GM20431 (cell line): Measurements from ENCODE around the gene VAV2.
"Not testable (repeated sequence)": the region's sequence is repeated elsewhere in the genome, so short reads cannot be mapped to it uniquely, and the experiment has no call there.

Source experiments
- in situ Hi-C: fragments of 300-500 bp; cut with MseI, MboI; formaldehyde crosslinking; loops from one replicate; pipeline ENCODE4 v1.15.0; 2020; ENCODE audit warnings: low sequenced_read_pairs; ENCODE audit not compliant: unreplicated experiment

The VAV2 gene

GRCh38 chr9:133768859-133769510 lies 223.1 kb downstream of the VAV2 start:
- in situ Hi-C loops = no loop called here

- in situ Hi-C loops = no loop called here
Observed at GRCh38 chr9:133768371-133768858, 223.7 kb downstream of the VAV2 start.

- in situ Hi-C loops = no loop called here
Observed at GRCh38 chr9:133767625-133768024, 224.5 kb downstream of the VAV2 start.

DNA sequence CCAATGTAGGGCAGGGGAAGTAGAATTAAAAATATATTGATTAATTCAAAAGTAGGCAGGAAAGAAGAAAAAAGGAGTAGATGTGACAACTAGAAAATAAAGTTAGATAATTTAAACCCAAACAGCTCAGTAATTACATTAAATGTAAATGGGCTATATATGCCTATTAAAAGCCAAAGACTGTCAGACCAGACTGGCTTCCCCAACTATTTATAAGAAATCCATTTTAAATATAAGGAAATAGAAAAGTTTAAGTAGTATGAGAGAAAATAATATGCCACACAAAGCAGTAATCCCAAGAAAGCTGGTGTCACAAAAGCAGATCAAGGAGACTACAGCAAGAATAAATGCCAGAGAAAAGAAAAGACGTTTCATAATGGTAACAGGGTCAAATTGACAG lies 225.1 kb downstream of the VAV2 start:
- in situ Hi-C loops = no loop called here

DNA sequence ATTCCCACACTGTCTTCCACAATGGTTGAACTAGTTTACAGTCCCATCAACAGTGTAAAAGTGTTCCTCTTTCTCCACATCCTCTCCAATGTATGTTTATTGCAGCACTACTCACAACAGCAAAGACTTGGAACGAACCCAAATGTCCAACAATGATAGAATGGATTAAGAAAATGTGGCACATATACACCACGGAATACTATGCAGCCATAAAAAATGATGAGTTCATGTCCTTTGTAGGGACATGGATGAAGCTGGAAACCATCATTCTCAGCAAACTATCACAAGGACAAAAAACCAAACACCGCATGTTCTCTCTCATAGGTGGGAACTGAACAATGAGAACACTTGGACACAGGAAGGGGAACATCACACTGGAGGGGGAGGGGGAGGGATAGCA lies 225.9 kb downstream of the VAV2 start:
- in situ Hi-C loops = not testable (repeated sequence)

DNA sequence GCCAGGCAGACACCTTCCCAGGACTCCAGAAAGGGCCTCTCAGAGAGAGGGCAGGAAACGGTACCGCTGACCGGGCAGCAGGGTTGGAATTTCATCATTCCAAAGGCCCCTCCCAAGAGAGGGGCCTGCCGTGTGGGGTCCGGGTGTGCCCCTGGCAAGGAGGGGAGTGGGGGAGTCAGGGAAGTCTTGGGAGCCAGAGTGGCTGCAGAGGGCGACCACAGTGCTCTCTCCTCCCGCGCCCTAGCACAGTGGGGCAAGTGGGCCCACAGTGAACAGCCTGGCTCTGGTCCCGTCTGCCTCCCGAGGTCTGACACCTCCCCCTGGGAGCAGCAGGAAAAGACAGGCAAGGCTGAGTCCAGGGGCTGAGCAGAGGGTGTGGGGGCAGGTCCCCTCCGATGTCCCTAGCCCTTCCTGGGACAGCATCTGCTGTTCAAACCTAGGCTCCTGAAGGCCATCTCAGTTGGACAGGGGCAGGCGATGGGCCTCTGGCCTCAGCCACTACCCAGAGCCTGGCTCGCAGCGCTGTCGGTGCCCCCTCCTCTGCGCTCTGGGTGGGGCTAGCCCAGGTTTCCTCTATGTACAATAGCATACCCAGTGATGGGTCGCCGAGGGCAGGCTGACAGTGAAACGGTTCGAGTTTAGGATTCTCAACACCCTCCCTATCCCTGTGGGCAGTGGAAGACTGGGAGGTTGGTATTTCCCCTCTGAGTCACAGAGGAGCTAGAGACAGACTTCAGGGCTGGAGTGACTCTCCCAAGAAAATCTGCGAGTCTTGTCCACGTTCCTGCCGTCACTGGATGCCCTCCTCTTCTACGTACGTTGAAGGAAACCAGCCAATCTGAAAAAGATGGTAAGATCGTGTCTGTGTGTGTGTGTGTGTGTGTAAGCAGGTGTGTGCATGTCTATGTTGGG lies 228.6 kb downstream of the VAV2 start:
- in situ Hi-C loops = no loop called here

DNA sequence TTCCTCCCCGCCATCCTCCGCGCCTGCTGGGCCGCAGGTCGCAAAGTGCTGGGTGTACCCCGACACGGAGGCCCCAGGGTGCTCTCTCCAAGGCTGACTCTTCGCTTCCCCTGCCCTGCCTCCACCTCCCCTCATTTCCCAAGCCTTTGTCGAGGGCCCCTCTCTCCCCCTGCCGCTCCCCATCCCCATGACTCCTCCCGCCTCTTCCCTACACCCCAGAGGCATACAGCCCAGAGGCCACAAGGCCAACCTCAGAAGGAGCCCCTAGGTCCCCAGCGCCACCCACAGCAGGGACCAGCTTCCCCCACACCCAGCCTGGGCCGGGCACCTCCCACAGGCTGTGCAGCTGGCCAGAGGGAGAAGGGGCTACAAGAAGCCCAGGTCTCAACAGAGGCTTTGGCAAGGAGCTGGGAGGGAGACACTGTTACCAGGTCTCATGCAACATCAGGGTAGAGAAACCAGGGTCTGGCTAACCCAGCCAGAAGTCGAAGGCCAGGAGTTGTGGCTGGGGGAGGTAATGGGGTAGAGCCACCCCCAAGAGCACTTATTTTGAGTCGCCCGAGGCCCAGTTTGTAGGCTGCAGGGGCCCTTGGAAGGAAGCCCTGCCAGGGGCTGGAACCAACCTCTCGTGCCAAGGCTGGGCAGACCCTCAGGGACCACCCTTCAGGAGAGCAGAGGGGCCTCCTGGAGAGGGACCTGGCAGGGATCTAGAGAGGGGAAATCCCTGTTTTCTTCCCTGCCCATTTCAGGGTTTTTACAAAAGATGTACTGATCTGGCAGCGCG lies 229.4 kb downstream of the VAV2 start:
- in situ Hi-C loops = no loop called here

GRCh38 chr9:133761641-133762248 lies 230.4 kb downstream of the VAV2 start:
- in situ Hi-C loops = no loop called here

DNA sequence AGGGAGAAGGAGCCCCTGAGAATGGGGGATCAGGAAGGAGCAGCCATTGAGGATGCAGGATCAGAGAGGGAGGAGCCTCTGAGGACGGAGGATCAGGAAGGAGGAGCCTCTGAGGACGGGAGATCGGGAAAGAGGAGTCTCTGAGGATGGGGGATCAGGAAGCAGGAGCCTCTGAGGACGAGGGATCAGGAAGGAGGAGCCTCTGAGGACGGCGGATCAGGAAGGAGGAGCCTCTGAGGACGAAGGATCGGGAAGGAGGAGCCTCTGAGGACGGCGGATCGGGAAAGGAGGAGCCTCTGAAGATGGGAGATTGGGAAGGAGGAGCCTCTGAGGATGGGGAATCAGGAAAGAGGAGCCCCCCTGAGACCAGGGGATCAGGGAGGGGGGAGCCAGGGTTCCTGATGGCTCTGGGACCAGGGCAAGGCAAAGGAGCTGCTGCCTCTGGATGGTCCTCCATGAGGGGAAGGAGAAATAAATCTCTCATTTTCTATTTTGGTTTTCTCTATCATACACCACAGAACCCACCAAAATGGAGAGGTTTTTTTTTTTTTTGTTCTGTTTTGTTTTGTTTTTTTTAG lies 231.3 kb downstream of the VAV2 start:
- in situ Hi-C loops = no loop called here

DNA sequence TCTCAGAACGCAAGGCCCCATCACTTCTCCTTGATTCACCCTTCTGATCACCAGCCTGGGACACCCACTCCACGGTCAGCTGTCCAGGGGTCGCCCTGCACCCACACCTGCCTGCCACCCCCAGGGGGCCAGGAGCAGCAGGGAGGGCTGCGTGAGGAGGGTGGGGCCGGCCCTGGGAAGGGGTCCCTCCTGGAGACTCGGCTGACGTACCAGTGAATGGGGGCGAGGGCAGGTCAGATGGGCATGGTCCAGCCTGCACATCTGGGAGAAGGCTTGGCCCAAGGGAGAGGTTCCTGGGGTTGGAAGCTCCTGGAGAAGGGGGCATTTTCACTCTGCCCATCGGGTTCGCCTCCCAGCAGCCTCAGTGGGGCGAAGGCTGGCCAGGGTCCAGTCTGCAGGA lies 232.2 kb downstream of the VAV2 start:
- in situ Hi-C loops = no loop called here

- in situ Hi-C loops = no loop called here
Observed at GRCh38 chr9:133759146-133759900, 232.8 kb downstream of the VAV2 start.

DNA sequence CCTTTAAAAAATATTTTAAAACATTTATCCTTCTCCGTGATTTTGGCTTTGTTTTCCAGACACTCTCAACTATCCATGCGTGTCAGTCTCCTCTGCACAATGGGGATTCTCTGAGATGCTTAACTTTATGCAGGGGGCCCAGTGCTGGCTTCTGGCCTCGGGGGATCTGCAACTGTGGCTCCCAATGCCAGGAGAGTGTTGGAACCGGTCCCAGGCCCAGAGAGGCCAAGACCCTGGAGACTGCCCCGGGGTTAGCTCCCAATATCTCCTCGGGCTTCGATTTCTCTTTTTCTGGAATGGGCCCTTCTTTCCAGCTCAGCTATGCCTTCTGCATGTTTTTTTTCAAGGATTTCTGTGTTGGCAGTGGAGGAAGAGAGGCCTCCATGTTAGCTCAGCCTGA lies 233.9 kb downstream of the VAV2 start:
- in situ Hi-C loops = no loop called here

DNA sequence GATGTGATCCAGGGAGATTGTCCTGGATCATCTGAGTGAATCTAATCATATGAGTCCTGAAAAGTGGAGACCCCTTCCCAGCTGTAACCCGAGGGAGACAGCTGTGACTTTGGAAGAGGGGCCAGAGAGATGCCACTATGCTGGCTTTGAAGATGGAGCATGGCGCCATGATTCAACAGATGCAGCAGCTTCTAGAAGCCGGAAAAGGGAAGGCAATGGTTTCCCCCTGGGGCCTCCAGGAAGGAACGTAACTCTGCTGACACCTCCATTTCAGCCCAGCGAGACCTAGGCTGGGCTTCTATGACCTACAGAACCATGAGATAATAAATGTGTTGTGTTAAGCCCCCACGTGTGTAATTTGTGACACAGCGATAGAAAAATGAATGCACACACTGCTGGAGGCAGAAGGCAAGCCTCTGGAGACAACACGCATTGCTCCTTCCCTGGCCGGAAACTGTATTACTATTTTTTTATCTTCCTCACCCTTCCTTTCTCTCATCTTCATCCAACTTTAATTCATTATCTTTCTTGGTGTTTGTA lies 237.4 kb downstream of the VAV2 start:
- in situ Hi-C loops = no loop called here

- in situ Hi-C loops = no loop called here
Observed at GRCh38 chr9:133754187-133754586, 237.9 kb downstream of the VAV2 start.

- in situ Hi-C loops = no loop called here
Observed at GRCh38 chr9:133752739-133753446, 239.2 kb downstream of the VAV2 start.

GRCh38 chr9:133750982-133751649 lies 241.0 kb downstream of the VAV2 start:
- in situ Hi-C loops = no loop called here

- in situ Hi-C loops = no loop called here
Observed at GRCh38 chr9:133747309-133747708, 244.8 kb downstream of the VAV2 start.

DNA sequence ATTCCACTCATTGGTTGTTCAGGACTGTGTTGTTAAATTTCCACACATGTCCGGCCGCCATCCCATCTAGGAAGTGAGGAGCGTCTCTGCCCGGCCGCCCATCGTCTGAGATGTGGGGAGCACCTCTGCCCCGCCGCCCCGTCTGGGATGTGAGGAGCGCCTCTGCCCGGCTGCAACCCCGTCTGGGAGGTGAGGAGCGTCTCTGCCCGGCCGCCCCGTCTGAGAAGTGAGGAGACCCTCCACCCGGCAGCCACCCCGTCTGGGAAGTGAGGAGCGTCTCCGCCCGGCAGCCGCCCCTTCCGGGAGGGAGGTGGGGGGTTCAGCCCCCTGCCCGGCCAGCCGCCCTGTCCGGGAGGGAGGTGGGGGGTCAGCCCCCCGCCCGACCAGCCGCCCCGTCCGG lies 247.6 kb downstream of the VAV2 start:
- in situ Hi-C loops = not testable (repeated sequence)
